Muscle of leg (tissue), 9 donors: ENCODE results near the gene HOXD12. TPM values are rescaled to one million over a fixed set of nuclear protein-coding genes. Genes with fewer than 3 reads are reported as not detected.

ENCODE experiments used
- polyA plus RNA-seq, 8 donors: library from polyadenylated mRNA; unstranded; fragments of 120-200 nt; gene quantifications; one replicate each; pipeline versions ENCODE4 v1.2.1 to v1.2.3, GENCODE V29; 2013; ENCODE audit warnings: inconsistent platforms in 1 of 8, low replicate concordance in 1 of 8; ENCODE audit not compliant: insufficient read length in 8 of 8, insufficient read depth in 1 of 8
- total RNA-seq: library from RNA; stranded (reverse); fragments of 120-200 nt; gene quantifications from one replicate; pipeline ENCODE4 v1.2.4, GENCODE V29; 2013

Gene HOXD12
- total and polyA plus RNA-seq, 9 donors = 0.15 TPM; not detected in 8

Other genes with a start within 250 kb of the HOXD12 start
- 40.6 TPM for gene LNPK, start 97.5 kb upstream of the HOXD12 start, total RNA-seq
- gene LNPK, start 97.5 kb upstream of the HOXD12 start, polyA plus RNA-seq = 10 to 100 TPM; 18.0 to 34.3 (median 31.9) TPM
- 0.18 TPM for gene EVX2, start 15.8 kb upstream of the HOXD12 start, total RNA-seq
- under 1 TPM; 0.03 to 0.14 (median 0.05) TPM for gene EVX2, start 15.8 kb upstream of the HOXD12 start, polyA plus RNA-seq
- gene HOXD13, start 7.1 kb upstream of the HOXD12 start, total RNA-seq = 0.31 TPM
- under 1 TPM in 5 of 8 donors, not detected in 3; 0.05 to 0.45 (median 0.10) TPM for gene HOXD13, start 7.1 kb upstream of the HOXD12 start, polyA plus RNA-seq
- gene HOXD11, start 7.5 kb downstream of the HOXD12 start, total RNA-seq = 0.04 TPM
- gene HOXD11, start 7.5 kb downstream of the HOXD12 start, polyA plus RNA-seq = 1 to 10 TPM in 2 of 8 donors, not detected in 6; 2.1 to 2.2 TPM
- 0.09 TPM for gene HOXD10, start 17.0 kb downstream of the HOXD12 start, total RNA-seq
- 1 to 10 TPM in 2 of 8 donors, under 1 TPM in 4, not detected in 2; 0.05 to 4.6 (median 0.22) TPM for gene HOXD10, start 17.0 kb downstream of the HOXD12 start, polyA plus RNA-seq
- gene HOXD9, start 22.9 kb downstream of the HOXD12 start, total RNA-seq = 0.75 TPM
- gene HOXD9, start 22.9 kb downstream of the HOXD12 start, polyA plus RNA-seq = 1 to 10 TPM; 1.7 to 8.8 (median 5.0) TPM
- gene HOXD8, start 29.9 kb downstream of the HOXD12 start, total RNA-seq = 13.9 TPM
- 10 to 100 TPM; 15.3 to 39.3 (median 26.6) TPM for gene HOXD8, start 29.9 kb downstream of the HOXD12 start, polyA plus RNA-seq
- 2.2 TPM for gene HOXD4, start 51.8 kb downstream of the HOXD12 start, total RNA-seq
- gene HOXD4, start 51.8 kb downstream of the HOXD12 start, polyA plus RNA-seq = 1 to 10 TPM; 3.2 to 8.1 (median 3.7) TPM
- 3.1 TPM for gene HOXD3, start 57.5 kb downstream of the HOXD12 start, total RNA-seq
- gene HOXD3, start 57.5 kb downstream of the HOXD12 start, polyA plus RNA-seq = 1 to 10 TPM in 6 of 8 donors, under 1 TPM in 2; 0.91 to 4.0 (median 1.7) TPM
- 0.71 TPM for gene HOXD1, start 88.9 kb downstream of the HOXD12 start, total RNA-seq
- 1 to 10 TPM in 7 of 8 donors, under 1 TPM in 1; 0.57 to 3.3 (median 1.7) TPM for gene HOXD1, start 88.9 kb downstream of the HOXD12 start, polyA plus RNA-seq
- 36.8 TPM for gene MTX2, start 169.6 kb downstream of the HOXD12 start, total RNA-seq
- gene MTX2, start 169.6 kb downstream of the HOXD12 start, polyA plus RNA-seq = 10 to 100 TPM; 47.4 to 64.5 (median 52.4) TPM